ENCODE data around the gene LRSAM1.

LRSAM1 gene

GRCh38 chr9:127497656-127498290 lies 46.5 kb downstream of the LRSAM1 start:
- DNase-seq (ENCODE audit: low read depth), result no peak

GRCh38 chr9:127498298-127498697 lies 47.0 kb downstream of the LRSAM1 start:
- no peak for DNase-seq (ENCODE audit: low read depth)

GRCh38 chr9:127500399-127500798 lies 49.1 kb downstream of the LRSAM1 start:
- DNase-seq (ENCODE audit: low read depth), result no peak

DNA sequence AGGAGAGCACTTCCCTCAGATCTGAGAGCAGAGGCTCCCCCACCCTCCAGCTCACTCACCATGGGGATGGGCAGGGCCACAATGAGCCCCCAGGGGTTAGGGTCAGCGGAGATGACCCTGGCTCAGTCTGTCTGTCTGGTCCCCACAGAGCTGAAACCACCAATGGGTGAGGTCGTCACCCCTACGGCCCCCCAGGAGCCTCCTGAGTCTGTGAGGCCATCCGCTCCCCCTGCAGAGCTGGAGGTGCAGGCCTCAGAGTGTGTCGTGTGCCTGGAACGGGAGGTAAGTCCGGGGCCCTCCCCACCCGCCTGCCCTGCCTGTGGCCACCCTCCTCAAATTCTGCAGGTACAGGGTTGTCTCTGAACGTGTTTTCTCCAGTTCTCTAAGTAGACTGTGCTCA lies 49.6 kb downstream of the LRSAM1 start:
- no peak for DNase-seq (ENCODE audit: low read depth)

- no peak for DNase-seq (ENCODE audit: low read depth)
These were observed 50.6 kb downstream of the LRSAM1 start for GRCh38 chr9:127501821-127502343.

GRCh38 chr9:127502706-127503378 lies 51.5 kb downstream of the LRSAM1 start:
- DNase-seq (ENCODE audit: low read depth), result no peak

- DNase-seq (ENCODE audit: low read depth), result no peak
These were observed 52.1 kb downstream of the LRSAM1 start for GRCh38 chr9:127503379-127503921.

DNA sequence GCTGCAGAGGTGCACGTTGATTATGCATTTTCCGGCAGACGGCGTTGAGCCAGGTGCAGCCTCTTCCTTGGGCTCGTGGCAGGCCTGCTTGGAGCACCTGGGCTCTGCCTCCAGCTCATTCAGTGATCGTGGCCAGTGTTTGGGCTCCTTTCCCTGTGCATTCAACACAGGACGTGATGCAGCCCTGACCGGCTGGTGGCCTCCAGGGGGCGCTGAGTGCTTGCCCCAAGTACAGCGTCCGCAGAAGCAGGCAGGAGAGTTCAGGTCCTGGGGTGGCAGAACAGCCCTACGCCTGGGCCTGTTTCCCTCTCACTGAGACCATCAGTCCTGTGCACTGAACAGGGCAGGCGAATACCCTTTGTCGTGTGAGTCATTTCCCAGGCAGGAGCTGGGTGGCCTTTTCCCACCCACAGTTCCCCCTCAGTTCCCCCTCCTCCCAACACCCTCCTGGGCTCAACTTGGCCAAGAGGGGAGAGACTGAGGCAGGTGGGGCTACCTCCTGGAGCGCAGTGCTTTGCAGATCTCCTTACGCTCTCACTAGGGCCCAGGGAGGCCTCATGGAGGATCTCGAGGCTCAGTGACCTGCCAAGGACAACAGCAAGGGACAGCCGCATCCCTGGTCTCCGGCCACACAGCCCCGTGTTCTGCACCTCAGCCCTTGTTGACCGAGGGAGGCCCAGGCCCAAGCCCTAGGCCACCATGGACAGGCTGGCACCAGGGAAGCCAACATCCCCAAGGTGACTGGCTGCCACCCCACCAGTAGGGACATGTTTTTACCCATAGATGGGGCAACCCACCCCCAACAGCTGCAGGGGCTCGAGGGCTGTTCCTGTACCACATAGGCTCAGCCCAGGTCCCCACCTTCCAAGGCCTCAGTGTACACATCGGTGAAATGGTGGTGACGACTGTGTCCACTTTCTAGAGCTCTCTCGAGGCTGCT lies 52.9 kb downstream of the LRSAM1 start:
- DNase-seq (ENCODE audit: low read depth), result no peak

DNA sequence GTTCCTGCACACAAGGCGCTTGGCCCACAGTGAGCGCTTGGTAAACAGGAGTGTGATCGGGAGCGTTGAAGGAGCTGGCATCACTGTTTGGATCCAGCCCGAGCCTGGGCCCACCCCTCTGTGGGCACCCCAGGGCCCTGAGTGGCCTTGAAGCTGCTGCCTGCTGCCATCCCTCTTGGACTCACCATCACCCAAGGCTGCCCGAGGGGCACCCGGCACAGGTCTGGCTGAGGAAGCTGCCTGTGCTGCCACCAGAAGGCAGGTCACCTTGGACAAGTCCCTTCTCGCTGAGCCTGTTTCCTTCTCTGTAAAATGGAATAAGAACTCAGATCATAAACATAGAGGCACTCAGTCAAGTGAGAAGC lies 53.6 kb downstream of the LRSAM1 start:
- no peak for DNase-seq (ENCODE audit: low read depth)

GRCh38 chr9:127505396-127506116 lies 54.2 kb downstream of the LRSAM1 start:
- no peak for DNase-seq (ENCODE audit: low read depth)

DNA sequence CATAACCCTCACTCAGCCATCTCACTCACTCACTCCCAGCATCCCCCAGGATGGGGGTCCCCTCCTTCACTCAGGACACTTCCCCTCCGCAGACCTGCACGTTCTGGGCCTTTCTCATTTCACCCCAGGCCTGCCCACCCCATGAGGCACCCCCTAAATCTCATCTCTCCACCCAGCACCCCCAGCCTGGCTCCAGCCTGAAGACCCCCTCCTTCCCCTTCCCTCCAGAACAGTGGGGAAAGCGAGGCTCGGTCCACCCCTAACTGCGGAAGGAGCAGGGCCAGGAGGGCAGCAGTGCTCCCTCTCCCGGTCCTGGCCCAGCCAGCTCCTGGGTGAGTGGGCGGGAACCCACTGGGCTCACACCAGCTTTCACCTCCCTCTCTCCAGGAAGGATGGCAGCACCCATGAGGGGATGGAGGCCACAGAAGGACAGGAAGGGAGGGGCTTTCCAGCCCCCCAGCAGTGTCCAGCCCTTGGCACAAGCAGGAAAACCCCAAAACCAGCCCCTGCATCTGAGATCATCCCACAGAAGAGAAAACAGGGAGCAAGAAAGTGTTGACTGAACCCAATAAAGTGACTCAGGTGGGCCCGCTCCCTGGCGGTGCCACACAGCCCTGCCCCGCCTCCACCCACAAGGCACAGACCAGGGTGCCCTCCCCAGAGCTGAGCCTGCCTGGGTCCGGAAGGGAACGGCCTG lies 55.0 kb downstream of the LRSAM1 start:
- DNase-seq (ENCODE audit: low read depth), result no peak

GRCh38 chr9:127506814-127507750 lies 55.8 kb downstream of the LRSAM1 start:
- DNase-seq (ENCODE audit: low read depth), result no peak

DNA sequence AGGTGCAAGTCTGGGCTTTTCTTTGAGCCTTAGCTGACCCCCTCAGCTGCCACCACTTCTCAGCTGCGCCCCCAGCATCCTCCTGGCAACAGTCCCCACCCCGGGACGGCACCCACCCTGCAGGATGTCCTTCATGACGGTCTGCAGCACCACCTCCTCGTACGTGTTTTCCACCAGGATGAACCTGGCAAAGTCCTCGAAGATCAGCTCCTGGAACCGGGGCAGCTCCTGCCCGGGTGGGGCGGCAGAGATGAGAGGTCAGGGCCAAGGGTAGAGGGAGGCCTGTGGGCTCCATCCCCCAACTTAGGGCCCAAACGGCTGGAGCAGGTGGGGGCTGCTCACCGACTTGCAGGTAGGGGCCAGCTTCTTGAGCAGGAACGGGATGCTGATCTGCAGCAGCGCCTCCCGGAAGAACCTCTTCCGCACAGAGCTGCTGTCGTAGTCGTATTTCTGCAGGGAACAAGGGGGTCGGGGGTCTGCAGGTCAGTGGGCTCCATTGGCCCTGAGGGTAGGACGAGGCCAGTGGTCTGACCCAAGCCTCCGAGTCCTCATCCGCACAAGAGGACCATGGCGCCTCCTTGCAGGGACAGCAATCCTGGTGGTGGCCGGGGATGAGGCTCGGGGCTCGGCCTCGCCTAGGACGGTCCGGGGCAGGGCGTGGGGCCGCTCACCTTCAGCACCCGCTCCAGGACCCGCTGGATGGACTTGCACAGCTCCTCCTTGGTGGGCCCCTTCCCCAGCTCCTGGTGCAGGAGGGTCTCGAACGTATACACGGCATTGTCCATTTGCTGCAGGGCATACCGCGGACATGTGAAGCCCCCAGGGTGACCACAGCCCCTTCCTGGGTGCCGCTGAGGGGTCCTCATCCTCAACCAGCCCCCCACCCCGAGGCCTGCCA lies 56.7 kb downstream of the LRSAM1 start:
- DNase-seq (ENCODE audit: low read depth), result no peak

DNA sequence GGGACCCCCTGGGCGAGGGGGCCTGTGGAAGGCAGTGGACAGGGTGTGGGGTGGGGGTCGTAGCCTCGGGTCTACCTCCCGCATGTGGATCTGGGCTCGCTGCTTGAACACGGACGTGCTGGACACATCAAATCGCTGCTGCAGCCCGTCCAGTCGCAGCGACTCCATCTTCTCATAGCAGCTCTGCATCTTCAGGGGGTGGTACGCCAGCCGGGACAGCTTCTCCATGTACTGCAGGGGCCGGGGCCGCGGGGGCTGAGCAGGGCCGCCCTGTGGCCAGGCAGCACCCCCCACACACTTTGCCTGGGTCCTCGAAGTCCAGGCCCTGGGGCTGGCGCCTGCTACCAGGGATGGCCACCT lies 57.6 kb downstream of the LRSAM1 start:
- no peak for DNase-seq (ENCODE audit: low read depth)

GRCh38 chr9:127509261-127509954 lies 58.1 kb downstream of the LRSAM1 start:
- no peak for DNase-seq (ENCODE audit: low read depth)

- DNase-seq (ENCODE audit: low read depth), result no peak
These were observed 58.6 kb downstream of the LRSAM1 start for GRCh38 chr9:127509955-127510299.

- DNase-seq (ENCODE audit: low read depth), result no peak
These were observed 63.2 kb downstream of the LRSAM1 start for GRCh38 chr9:127514468-127514867.

DNA sequence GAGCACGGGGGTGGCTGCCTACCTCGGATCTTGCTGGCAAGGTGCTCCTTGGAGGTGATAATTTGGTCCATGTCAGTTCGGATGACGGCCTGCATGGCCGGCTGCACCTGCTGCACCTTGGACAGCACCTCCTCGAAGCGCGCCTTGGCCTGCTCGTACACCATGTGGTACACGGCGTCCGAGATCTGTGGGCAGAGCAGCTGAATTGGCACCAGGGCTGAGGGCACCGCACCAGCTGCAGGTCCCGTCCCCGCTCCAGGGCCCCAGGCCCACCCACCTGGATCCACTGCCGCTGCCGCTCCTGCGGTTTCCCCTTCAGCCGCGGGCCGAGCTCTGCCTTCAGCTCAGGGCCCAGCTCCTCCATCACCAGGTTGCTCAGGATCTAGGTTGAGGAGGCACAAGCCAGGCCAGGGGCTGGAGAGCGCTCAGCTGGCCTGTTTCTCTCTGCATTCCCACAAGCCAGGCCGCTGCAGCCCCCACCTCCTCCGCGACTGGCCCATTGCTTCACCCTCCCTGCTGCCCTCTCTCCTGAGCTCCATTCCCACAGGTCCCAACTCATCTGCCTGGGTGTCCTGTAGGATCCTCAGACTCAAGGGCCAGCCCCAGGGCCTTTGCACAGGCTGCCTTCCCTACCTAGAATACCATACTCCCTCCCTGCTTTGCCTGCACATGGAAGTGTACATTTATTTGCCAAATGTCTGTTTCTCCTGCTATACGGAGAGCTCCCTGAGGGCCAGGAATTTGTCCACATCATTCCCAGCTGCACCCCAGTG lies 65.7 kb downstream of the LRSAM1 start:
- DNase-seq (ENCODE audit: low read depth), result no peak
